ENCODE data around the gene AK9.

DNA sequence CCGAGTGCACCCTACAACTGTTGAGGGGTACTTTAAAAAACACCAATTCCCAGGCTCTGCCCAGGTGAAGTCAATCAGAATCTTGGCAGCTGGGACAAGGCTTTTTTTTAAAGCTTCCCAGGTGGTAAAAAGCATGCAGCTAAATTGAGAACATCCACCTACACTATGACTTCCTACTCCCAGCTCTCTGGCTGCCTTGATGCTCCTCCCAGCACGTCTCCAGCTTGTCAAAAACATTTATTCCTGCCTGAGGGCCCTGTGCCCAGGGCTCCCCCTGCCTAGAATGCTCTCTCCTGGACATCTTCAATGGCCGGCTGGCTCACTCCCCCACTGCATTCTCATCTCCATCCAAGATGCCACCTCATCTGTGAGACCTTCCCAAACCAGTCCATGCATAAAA, 217.9 kb downstream of the AK9 start:
- TF ChIP-seq, protein P1, sequence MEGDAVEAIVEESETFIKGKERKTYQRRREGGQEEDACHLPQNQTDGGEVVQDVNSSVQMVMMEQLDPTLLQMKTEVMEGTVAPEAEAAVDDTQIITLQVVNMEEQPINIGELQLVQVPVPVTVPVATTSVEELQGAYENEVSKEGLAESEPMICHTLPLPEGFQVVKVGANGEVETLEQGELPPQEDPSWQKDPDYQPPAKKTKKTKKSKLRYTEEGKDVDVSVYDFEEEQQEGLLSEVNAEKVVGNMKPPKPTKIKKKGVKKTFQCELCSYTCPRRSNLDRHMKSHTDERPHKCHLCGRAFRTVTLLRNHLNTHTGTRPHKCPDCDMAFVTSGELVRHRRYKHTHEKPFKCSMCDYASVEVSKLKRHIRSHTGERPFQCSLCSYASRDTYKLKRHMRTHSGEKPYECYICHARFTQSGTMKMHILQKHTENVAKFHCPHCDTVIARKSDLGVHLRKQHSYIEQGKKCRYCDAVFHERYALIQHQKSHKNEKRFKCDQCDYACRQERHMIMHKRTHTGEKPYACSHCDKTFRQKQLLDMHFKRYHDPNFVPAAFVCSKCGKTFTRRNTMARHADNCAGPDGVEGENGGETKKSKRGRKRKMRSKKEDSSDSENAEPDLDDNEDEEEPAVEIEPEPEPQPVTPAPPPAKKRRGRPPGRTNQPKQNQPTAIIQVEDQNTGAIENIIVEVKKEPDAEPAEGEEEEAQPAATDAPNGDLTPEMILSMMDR (IDR thresholded peaks at IDR 0.05) = no peak
- TF ChIP-seq EZH2phosphoT487 (IDR thresholded peaks at IDR 0.05) = no peak

Measured in neural progenitor cell (in vitro differentiated cells).